H1 (cell line): ENCODE data around the gene CUEDC1.

Source experiments
- EZH2 ChIP-seq: fragments of 200-600 bp; sonication (generic); IDR thresholded peaks from 2 replicates; pipeline ENCODE4 v1.7.1; 2012; ENCODE audit warnings: low read depth, mild to moderate bottlenecking, moderate library complexity, low read length, inconsistent platforms; ENCODE audit not compliant: severe bottlenecking
- KDM1A ChIP-seq: fragments of 200-600, 300-600 bp; sonication (generic); IDR thresholded peaks from 2 replicates; pipeline ENCODE4 v1.7.1; 2016; ENCODE audit warnings: mild to moderate bottlenecking, low read length, borderline replicate concordance
- PHF8 ChIP-seq: fragments of 200-600 bp; sonication (generic); conservative IDR thresholded peaks from 2 replicates; pipeline ENCODE4 v1.7.1; 2012; ENCODE audit warnings: low read depth, mild to moderate bottlenecking, inconsistent platforms, low read length, moderate library complexity
- POLR2A ChIP-seq, 2 experiments: IDR thresholded peaks; 1 replicate in 1 of 2; 2 replicates in 1 of 2; pipeline ENCODE4 v1.6.1; 2011; ENCODE audit warnings: low read depth in 2 of 2, low read length in 2 of 2, mild to moderate bottlenecking in 2 of 2; ENCODE audit errors: control extremely low read depth in 1 of 2
- POLR2AphosphoS5 ChIP-seq: IDR thresholded peaks from 2 replicates; pipeline ENCODE4 v1.6.1; 2011; ENCODE audit warnings: low read depth, low read length
- RAD21 ChIP-seq, 2 experiments: IDR thresholded peaks in 1 of 2; conservative IDR thresholded peaks in 1 of 2; 2 replicates each; pipeline ENCODE4 v1.6.1; 2011; ENCODE audit warnings: low read depth in 2 of 2, low read length in 2 of 2, improper control_type of control experiment in 1 of 2, inconsistent platforms in 1 of 2, mild to moderate bottlenecking in 1 of 2, moderate library complexity in 1 of 2
- RFX5 ChIP-seq: IDR thresholded peaks from 2 replicates; pipeline ENCODE4 v1.6.1; 2011; ENCODE audit warnings: low read depth, low read length, improper control_type of control experiment, borderline replicate concordance
- RXRA ChIP-seq: IDR thresholded peaks from 2 replicates; pipeline ENCODE4 v1.6.1; 2011; ENCODE audit warnings: low read depth, mild to moderate bottlenecking, low read length, moderate library complexity; ENCODE audit not compliant: insufficient read depth
- SIX5 ChIP-seq: IDR thresholded peaks from 2 replicates; pipeline ENCODE4 v1.6.1; 2011; ENCODE audit warnings: mild to moderate bottlenecking, low read depth, low read length
- ZNF274 ChIP-seq: IDR thresholded peaks from 2 replicates; pipeline ENCODE4 v1.7.0; 2012; ENCODE audit warnings: low read length, borderline replicate concordance; ENCODE audit errors: extremely low read depth
- TF ChIP-seq, protein P1 (sequence below), 3 experiments: IDR thresholded peaks; 1 replicate in 2 of 3; 2 replicates in 1 of 3; pipeline versions ENCODE4 v1.5.1 to v1.6.1; 2011; ENCODE audit warnings: low read length in 3 of 3, mild to moderate bottlenecking in 3 of 3, inconsistent platforms in 2 of 3, low read depth in 1 of 3, moderate library complexity in 1 of 3; ENCODE audit not compliant: insufficient read depth in 1 of 3; ENCODE audit errors: control extremely low read depth in 1 of 3
- TF ChIP-seq, protein P2 (sequence below): IDR thresholded peaks from 2 replicates; pipeline ENCODE4 v1.6.1; 2012; ENCODE audit warnings: inconsistent platforms

DNA sequence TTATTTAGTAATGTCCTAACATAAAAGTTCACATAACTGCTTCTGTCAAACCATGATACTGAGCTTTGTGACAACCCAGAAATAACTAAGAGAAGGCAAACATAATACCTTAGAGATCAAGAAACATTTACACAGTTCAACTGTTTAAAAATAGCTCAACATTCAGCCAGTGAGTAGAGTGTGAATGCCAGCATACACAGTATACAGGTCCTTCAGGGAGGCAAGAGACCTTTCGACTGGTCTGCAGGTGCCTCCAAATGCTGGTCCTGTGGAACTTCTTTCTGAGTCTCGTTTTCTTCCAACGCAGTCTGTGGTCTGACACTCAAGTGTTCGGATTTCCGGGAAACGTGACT lies 115.7 kb downstream of the CUEDC1 start:
- TF ChIP-seq ZNF274 (no peak), RXRA (no peak), KDM1A (no peak), PHF8 (no peak), EZH2 (no peak), RAD21 (IDR thresholded peaks at IDR 0.05 in 1 of 2, conservative IDR thresholded peaks at IDR 0.05 in 1 of 2; ENCODE audit: low read depth in 2 of 2, low read length in 2 of 2) (no peak), SIX5 (no peak), RFX5 (no peak), POLR2AphosphoS5 (no peak), POLR2A (IDR thresholded peaks at IDR 0.05; ENCODE audit: control extremely low read depth in 1 of 2, low read depth in 2 of 2, low read length in 2 of 2) (no peak)
- TF ChIP-seq, protein P1, sequence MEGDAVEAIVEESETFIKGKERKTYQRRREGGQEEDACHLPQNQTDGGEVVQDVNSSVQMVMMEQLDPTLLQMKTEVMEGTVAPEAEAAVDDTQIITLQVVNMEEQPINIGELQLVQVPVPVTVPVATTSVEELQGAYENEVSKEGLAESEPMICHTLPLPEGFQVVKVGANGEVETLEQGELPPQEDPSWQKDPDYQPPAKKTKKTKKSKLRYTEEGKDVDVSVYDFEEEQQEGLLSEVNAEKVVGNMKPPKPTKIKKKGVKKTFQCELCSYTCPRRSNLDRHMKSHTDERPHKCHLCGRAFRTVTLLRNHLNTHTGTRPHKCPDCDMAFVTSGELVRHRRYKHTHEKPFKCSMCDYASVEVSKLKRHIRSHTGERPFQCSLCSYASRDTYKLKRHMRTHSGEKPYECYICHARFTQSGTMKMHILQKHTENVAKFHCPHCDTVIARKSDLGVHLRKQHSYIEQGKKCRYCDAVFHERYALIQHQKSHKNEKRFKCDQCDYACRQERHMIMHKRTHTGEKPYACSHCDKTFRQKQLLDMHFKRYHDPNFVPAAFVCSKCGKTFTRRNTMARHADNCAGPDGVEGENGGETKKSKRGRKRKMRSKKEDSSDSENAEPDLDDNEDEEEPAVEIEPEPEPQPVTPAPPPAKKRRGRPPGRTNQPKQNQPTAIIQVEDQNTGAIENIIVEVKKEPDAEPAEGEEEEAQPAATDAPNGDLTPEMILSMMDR (IDR thresholded peaks at IDR 0.05; ENCODE audit: control extremely low read depth in 1 of 3, insufficient read depth in 1 of 3, low read depth in 1 of 3, low read length in 3 of 3), result no peak
- TF ChIP-seq, protein P2, sequence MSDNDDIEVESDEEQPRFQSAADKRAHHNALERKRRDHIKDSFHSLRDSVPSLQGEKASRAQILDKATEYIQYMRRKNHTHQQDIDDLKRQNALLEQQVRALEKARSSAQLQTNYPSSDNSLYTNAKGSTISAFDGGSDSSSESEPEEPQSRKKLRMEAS, result no peak
